T47D (cell line): Measurements from ENCODE around the gene CCDC200.
"Not testable (repeated sequence)": the region's sequence is repeated elsewhere in the genome, so short reads cannot be mapped to it uniquely, and the experiment has no call there.

Source experiments
- DNase-seq, 2 experiments: peaks; one replicate each; pipeline versions ENCODE4 v3.0.0 to v3.0.0-alpha.2; 2011 to 2012; ENCODE audit warnings: low read depth in 1 of 2, low spot score in 1 of 2
- JUND ChIP-seq: IDR thresholded peaks from 2 replicates; pipeline ENCODE4 v1.6.1; 2012; ENCODE audit warnings: low read depth
- in situ Hi-C: cut with HindIII; loops from 2 replicates; pipeline ENCODE4 v1.10.0; 2016; ENCODE audit warnings: low sequenced_read_pairs, low pct_unique_long_range_greater_than_20kb

CCDC200 gene

GRCh38 chr17:43228020-43228782 lies at the start of gene CCDC200:
TSS of gene CCDC200 (minus strand) at chr17:43228623. CDS start at chr17:43228554, 69 bp downstream.
- DNase-seq, in situ Hi-C loops: not testable (repeated sequence)

GRCh38 chr17:43272914-43273313 lies 44.5 kb upstream of the CCDC200 start:
- in situ Hi-C loops, DNase-seq: not testable (repeated sequence)

- DNase-seq, in situ Hi-C loops: not testable (repeated sequence)
Measured at GRCh38 chr17:43272483-43272882, 44.1 kb upstream of the CCDC200 start.

GRCh38 chr17:43270552-43271504 lies 42.4 kb upstream of the CCDC200 start:
- in situ Hi-C loops, DNase-seq: not testable (repeated sequence)

GRCh38 chr17:43246456-43246855 lies 18.0 kb upstream of the CCDC200 start:
- in situ Hi-C loops: not testable (repeated sequence)

GRCh38 chr17:43240596-43241352 lies 12.4 kb upstream of the CCDC200 start:
- in situ Hi-C loops, DNase-seq: not testable (repeated sequence)

More at GRCh38 chr17:43246456-43246855, 18.0 kb upstream of the CCDC200 start:
- DNase-seq: not testable (repeated sequence)

- DNase-seq, in situ Hi-C loops: not testable (repeated sequence)
Measured at GRCh38 chr17:43239597-43239996, 11.2 kb upstream of the CCDC200 start.

GRCh38 chr17:43233877-43234276 lies 5.5 kb upstream of the CCDC200 start, which contains the start of gene RNU2-1:
TSS of gene RNU2-1 (minus strand) at chr17:43233977.
- in situ Hi-C loops, DNase-seq: not testable (repeated sequence)

GRCh38 chr17:43233263-43233662 lies 4.8 kb upstream of the CCDC200 start:
- in situ Hi-C loops, DNase-seq: not testable (repeated sequence)

GRCh38 chr17:43232021-43232699 lies 3.7 kb upstream of the CCDC200 start:
- in situ Hi-C loops, DNase-seq: not testable (repeated sequence)

- DNase-seq, in situ Hi-C loops: not testable (repeated sequence)
Measured at GRCh38 chr17:43231205-43232020, 3.0 kb upstream of the CCDC200 start.

GRCh38 chr17:43226393-43226792 lies 2.0 kb downstream of the CCDC200 start:
- in situ Hi-C loops: no loop called here
- no peak for DNase-seq

More at GRCh38 chr17:43226393-43226792, 2.0 kb downstream of the CCDC200 start:
- TF ChIP-seq JUND: no peak
